ENCODE measurements around the gene ZNF335.

- TF ChIP-seq CTCF (IDR thresholded peaks at IDR 0.05), result no peak
- no peak for TF ChIP-seq EP300 (IDR thresholded peaks at IDR 0.05)
Observed at GRCh38 chr20:46018112-46018511, 46.1 kb upstream of the ZNF335 start.

All from ovary (tissue), 3 donors.